ENCODE data around the gene HOXB3.

The HOXB3 gene

GRCh38 chr17:48611681-48612455 is 21.8 kb upstream of the HOXB3 start:
- no peak for FAIRE-seq

- FAIRE-seq = no peak
These were observed 21.2 kb upstream of the HOXB3 start for GRCh38 chr17:48611213-48611612.

GRCh38 chr17:48610282-48611211 is 20.5 kb upstream of the HOXB3 start, which contains the start of gene HOXB7:
HOXB7 (minus strand) TSS chr17:48611017; CDS start chr17:48610918, 99 bp downstream.
- no peak for FAIRE-seq

GRCh38 chr17:48609759-48610281 is 19.8 kb upstream of the HOXB3 start:
- FAIRE-seq = no peak

- FAIRE-seq = no peak
These were observed 19.0 kb upstream of the HOXB3 start for GRCh38 chr17:48609033-48609432.

GRCh38 chr17:48608494-48608834 is 18.4 kb upstream of the HOXB3 start:
- no peak for FAIRE-seq

- no peak for FAIRE-seq
These were observed 17.0 kb upstream of the HOXB3 start for GRCh38 chr17:48606892-48607614.

GRCh38 chr17:48605991-48606891 is 16.2 kb upstream of the HOXB3 start:
- FAIRE-seq = no peak

- no peak for FAIRE-seq
These were observed 15.4 kb upstream of the HOXB3 start for GRCh38 chr17:48605409-48605919.

GRCh38 chr17:48604770-48605329 is 14.8 kb upstream of the HOXB3 start, which contains the start of gene HOXB6:
HOXB6 (minus strand) TSS chr17:48604986; CDS start chr17:48598150, 6,836 bp downstream.
- FAIRE-seq = peak; percentile 20

- no peak for FAIRE-seq
These were observed 14.1 kb upstream of the HOXB3 start for GRCh38 chr17:48603959-48604769.

- no peak for FAIRE-seq
These were observed 11.7 kb upstream of the HOXB3 start for GRCh38 chr17:48601539-48602425.

- FAIRE-seq = no peak
These were observed 11.1 kb upstream of the HOXB3 start for GRCh38 chr17:48601207-48601538.

GRCh38 chr17:48600244-48601098 is 10.4 kb upstream of the HOXB3 start:
- FAIRE-seq = peak; percentile 5

- no peak for FAIRE-seq
These were observed 9.3 kb upstream of the HOXB3 start for GRCh38 chr17:48599354-48599753.

GRCh38 chr17:48598736-48599135 is 8.7 kb upstream of the HOXB3 start:
- FAIRE-seq = no peak

GRCh38 chr17:48597778-48598631 is 8.0 kb upstream of the HOXB3 start:
- no peak for FAIRE-seq

- FAIRE-seq = no peak
These were observed 7.4 kb upstream of the HOXB3 start for GRCh38 chr17:48597528-48597777.
